C4-2B (cell line): ENCODE results near the gene DDX53.

Experiments used
- H3K27ac ChIP-seq: fragments of 450-650 bp; 2 replicates; pipeline ENCODE4 v1.5.1; 2017
- ZFX ChIP-seq: fragments of 450-650 bp; IDR thresholded peaks from 2 replicates; pipeline ENCODE4 v1.6.1; 2017
- TF ChIP-seq, protein P1 (sequence below): fragments of 450-650 bp; conservative IDR thresholded peaks from 2 replicates; pipeline ENCODE4 v1.5.1; 2017; ENCODE audit warnings: mild to moderate bottlenecking

The DDX53 gene

DNA sequence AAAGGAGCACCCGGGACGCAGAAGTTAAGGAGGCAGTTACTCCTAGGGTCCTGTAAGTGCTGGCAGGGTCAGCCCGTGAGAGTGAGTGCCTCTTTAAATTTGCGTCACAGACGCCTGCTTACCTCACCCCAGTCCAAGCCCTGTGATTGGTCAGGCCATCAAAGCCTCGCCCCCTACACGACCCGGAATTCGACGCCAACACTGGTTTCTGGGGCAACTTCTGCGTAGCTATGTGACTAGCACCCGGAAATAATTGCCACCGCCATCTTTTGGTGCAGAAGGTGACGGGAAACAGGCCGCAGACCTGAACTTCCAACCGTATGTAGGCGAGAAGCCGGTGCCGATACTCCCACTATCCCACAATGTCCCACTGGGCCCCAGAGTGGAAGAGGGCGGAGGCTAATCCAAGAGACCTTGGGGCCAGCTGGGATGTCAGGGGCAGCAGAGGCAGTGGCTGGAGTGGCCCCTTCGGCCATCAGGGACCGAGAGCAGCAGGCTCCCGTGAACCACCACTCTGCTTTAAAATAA, at the start of gene DDX53:
Gene DDX53 (plus strand): TSS at position 265 of the 528 bp plus-strand sequence. CDS start 98 bp downstream, at position 363.
- H3K27ac ChIP-seq = no peak within 1 kb of the TSS
- no peak for TF ChIP-seq ZFX

DNA sequence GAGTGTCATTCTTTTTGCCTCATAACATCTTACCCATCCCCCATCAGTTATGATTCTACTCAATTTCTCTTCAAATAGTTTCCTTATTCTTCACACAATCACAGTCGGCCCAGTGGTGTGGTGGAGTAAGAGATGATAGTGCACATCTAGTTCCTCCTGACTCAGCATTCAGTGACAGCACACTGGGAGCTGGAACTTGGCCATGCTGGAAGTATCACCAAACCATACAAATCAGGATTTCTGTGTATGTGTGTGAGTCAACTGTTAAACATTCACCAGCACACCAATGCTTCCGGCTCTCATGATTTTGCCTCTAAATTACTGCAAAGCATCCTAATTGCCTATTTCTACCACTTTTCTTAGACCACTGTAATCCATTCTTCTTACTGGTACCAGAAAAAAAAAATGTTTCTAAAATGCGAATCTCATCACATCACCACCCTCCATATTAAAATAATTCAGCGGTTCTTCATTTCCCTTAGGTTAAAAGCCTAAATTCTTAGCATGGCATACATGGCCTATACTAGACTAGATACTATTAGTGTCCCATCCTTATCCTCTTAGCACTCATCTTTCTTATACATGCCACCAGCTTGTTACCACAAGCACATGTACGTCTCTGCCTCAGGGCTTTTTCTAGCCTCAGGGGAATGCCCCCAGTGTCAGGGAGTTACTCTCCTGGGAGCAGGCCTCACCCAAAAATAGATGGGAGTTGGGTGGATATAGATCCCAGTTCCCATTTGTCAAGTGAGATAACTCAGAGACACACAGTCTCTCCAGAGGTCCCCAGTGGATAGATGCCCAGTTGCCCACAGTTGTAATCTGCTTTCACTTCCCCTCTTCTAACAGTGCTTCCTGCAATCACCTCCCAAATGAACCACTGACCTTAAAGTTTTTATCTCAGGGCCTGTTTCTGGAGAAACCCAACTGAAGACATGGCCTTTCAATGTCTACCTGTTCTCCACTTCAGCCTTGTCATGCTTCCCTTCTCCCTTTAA, 49.2 kb upstream of the DDX53 start:
- no peak for TF ChIP-seq ZFX
- TF ChIP-seq, protein P1, sequence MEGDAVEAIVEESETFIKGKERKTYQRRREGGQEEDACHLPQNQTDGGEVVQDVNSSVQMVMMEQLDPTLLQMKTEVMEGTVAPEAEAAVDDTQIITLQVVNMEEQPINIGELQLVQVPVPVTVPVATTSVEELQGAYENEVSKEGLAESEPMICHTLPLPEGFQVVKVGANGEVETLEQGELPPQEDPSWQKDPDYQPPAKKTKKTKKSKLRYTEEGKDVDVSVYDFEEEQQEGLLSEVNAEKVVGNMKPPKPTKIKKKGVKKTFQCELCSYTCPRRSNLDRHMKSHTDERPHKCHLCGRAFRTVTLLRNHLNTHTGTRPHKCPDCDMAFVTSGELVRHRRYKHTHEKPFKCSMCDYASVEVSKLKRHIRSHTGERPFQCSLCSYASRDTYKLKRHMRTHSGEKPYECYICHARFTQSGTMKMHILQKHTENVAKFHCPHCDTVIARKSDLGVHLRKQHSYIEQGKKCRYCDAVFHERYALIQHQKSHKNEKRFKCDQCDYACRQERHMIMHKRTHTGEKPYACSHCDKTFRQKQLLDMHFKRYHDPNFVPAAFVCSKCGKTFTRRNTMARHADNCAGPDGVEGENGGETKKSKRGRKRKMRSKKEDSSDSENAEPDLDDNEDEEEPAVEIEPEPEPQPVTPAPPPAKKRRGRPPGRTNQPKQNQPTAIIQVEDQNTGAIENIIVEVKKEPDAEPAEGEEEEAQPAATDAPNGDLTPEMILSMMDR = no peak
- no peak overlapping the region; the same call in 1 of the 2 replicates for H3K27ac ChIP-seq

DNA sequence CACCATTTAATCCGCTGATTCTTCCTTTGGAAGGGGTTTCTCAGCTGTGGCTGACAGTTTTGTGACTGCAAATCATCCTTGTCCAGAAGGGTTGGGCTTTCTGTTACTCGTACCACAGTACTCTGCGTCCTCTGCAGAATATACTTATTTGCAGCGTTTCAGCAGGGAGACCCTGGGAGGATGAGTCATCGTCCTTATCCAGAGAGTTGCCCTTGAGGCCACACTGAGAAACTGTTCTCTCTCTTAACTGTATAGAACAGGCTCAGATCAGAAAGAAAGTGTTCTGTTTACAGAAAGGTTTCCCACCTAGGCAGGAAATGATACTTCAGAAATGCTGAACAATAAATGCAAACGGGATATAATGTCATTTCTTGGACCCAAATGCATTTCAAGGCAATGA, 47.8 kb upstream of the DDX53 start:
- TF ChIP-seq ZFX = no peak
- TF ChIP-seq, protein P1 = no peak
- no peak overlapping the region for H3K27ac ChIP-seq

DNA sequence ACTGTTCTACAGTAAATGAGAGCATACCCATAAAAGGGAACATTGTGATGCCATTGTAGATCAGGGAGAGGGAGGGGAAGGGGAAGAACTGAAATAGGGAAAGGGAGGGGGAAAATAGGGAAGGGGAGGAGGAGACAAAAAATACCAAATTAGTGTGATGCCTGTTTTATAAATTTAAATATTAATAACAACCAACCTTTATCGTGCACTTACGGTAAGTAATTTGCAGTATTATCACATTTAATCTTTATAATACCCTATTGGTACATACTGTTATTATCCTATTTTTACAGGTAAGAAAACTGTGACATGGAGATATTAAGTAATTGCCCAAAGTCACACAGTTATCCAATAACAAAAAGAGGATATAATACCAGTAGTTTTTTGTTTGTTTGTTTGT, 41.5 kb upstream of the DDX53 start:
- TF ChIP-seq, protein P1 = no peak
- no peak for TF ChIP-seq ZFX

DNA sequence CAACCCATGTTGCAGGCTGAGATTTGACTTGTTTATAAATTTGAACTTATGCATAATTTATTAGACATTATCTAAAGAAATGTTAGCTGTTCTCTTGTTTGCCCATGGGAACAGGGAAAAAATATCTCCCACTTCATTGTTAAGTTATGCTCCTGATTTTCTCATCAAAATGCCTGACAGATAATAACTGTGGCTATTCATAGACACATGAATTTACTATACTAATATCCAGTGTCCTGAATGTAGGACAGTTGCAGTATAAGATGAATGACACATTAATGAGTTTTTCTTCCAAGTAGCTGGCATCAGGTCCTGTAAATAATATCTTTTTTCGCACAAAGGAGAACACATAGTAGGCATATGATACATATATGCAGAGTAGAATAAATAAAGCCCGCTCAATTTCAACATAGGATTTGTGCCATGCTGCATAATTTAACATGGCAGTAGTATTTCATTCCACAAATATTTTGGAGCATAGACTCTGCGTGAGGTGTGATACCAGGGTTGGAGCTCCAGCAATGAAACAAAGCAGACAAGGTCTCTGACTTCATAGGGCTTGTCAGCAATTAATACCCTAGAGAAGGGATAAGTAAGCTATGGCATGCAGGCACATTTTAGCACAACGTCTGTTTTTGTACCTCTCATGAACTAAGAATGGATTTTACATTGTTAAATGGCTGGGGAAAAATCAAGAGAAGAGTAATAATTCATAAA, 40.4 kb upstream of the DDX53 start:
- no peak for TF ChIP-seq ZFX

More for the DNA sequence above, 41.5 kb upstream of the DDX53 start:
- H3K27ac ChIP-seq = no peak overlapping the region

DNA sequence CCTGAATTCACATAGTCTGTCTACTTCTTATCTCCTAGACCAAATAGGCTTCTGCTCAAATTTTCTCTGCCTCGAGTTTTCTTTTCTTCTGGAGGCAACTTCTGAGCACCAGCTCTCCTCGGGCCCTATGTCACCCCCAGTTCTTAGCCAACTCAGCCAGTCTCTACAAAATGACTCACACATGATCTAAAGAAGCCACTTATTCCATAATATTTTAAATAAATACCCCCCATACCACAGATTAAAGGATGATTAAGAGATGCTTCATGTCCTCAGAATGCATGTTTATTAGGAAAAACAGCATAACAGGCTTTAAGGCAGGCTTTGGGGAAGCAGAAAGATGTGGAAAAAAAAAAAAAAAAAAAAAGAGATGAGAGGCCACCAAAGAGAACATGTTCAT, 36.6 kb upstream of the DDX53 start:
- TF ChIP-seq, protein P1 = no peak
- no peak for TF ChIP-seq ZFX
- no peak overlapping the region for H3K27ac ChIP-seq

More for the DNA sequence above, 40.4 kb upstream of the DDX53 start:
- no peak overlapping the region for H3K27ac ChIP-seq

DNA sequence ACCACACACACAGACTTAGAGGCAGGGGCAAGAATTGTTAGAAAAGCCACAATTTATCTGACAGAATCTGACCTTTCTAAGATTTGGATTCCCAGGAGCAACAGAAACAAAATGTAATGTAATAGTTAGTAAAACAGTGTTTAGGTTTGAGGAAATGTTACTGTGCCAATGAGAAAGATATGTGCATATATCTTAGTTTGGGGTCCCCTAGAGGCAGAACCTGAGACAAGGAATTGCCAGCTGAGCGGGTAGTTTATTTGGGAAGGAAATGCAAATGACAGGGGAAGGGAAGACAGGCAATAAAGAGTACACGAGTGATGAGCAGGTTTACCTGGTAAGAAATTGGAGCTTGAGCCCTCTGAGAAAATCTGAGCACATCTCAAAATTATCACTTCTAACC, 31.3 kb upstream of the DDX53 start:
- TF ChIP-seq, protein P1 = no peak
- no peak for TF ChIP-seq ZFX
- H3K27ac ChIP-seq = no peak overlapping the region

DNA sequence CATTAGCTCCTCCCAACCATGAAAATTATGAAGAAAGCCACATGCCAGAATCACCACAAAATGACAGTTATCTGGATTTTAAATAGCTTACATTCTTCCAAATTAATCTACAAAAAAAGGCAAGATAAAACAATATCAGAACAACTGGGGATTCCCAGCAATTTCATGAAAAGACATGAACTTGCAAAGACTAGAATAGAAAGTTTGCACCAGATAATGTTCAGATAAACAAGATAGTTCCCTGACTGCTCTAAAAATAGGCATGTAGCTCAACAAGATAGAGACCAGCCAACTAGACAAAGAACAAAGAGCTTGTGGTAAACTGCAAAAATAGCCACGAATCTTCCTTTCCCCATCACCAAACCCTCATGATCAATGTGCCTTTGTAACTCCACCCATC, 30.3 kb upstream of the DDX53 start:
- H3K27ac ChIP-seq = no peak overlapping the region
- TF ChIP-seq, protein P1 = no peak
- no peak for TF ChIP-seq ZFX
